ENCODE results near the gene CITED4.
A peak's percentile ranks its signal among the peaks of the same experiment; 100 is the strongest.

Gene CITED4

GRCh38 chr1:40862008-40862863 lies at the start of gene CITED4:
Gene CITED4 (minus strand): TSS chr1:40862363. CDS start chr1:40862127, 236 bp downstream.
- H3K27me3 ChIP-seq (ENCODE audit: low read depth, low read length) = no peaks in the 10 kb centered on the region
- H3K36me3 ChIP-seq (ENCODE audit: control insufficient read depth in 1 of 2, insufficient read depth in 2 of 2, low read length in 2 of 2) = no peaks in the 10 kb centered on the region
- H3K9me3 ChIP-seq (ENCODE audit: control insufficient read depth in 1 of 2, low read length in 2 of 2) = no peaks in the 10 kb centered on the region
- peaks cover 6 to 25% of the 10 kb centered on the region in 2 donors for H3K4me1 ChIP-seq (ENCODE audit: control insufficient read depth in 1 of 2, insufficient read depth in 2 of 2, low read length in 2 of 2)
- no peak within 1 kb of the TSS for H3K27ac ChIP-seq (ENCODE audit: low read length)
- H3K4me3 ChIP-seq (ENCODE audit: low read depth in 1 of 2, low read length in 2 of 2) = peak within 1 kb of the TSS; percentile 74

GRCh38 chr1:40911105-40911504 lies 48.9 kb upstream of the CITED4 start:
- Histone ChIP-seq H3K4me1 (ENCODE audit: control insufficient read depth in 1 of 2, insufficient read depth in 2 of 2, low read length in 2 of 2) (no peaks in the 10 kb centered on the region), H3K4me3 (ENCODE audit: low read depth in 1 of 2, low read length in 2 of 2) (no peak overlapping the region), H3K27me3 (ENCODE audit: low read depth, low read length) (no peaks in the 10 kb centered on the region), H3K27ac (ENCODE audit: low read length) (no peak overlapping the region), H3K9me3 (ENCODE audit: control insufficient read depth in 1 of 2, low read length in 2 of 2) (no peaks in the 10 kb centered on the region), H3K36me3 (ENCODE audit: control insufficient read depth in 1 of 2, insufficient read depth in 2 of 2, low read length in 2 of 2) (no peaks in the 10 kb centered on the region)

GRCh38 chr1:40909281-40909680 lies 47.1 kb upstream of the CITED4 start:
- Histone ChIP-seq H3K9me3 (ENCODE audit: control insufficient read depth in 1 of 2, low read length in 2 of 2) (no peaks in the 10 kb centered on the region), H3K36me3 (ENCODE audit: control insufficient read depth in 1 of 2, insufficient read depth in 2 of 2, low read length in 2 of 2) (no peaks in the 10 kb centered on the region), H3K4me3 (ENCODE audit: low read depth in 1 of 2, low read length in 2 of 2) (no peak overlapping the region), H3K27ac (ENCODE audit: low read length) (no peak overlapping the region), H3K27me3 (ENCODE audit: low read depth, low read length) (no peaks in the 10 kb centered on the region), H3K4me1 (ENCODE audit: control insufficient read depth in 1 of 2, insufficient read depth in 2 of 2, low read length in 2 of 2) (no peaks in the 10 kb centered on the region)

GRCh38 chr1:40908350-40908749 lies 46.2 kb upstream of the CITED4 start:
- Histone ChIP-seq H3K4me3 (ENCODE audit: low read depth in 1 of 2, low read length in 2 of 2) (no peak overlapping the region), H3K27me3 (ENCODE audit: low read depth, low read length) (no peaks in the 10 kb centered on the region), H3K27ac (ENCODE audit: low read length) (no peak overlapping the region), H3K9me3 (ENCODE audit: control insufficient read depth in 1 of 2, low read length in 2 of 2) (no peaks in the 10 kb centered on the region), H3K36me3 (ENCODE audit: control insufficient read depth in 1 of 2, insufficient read depth in 2 of 2, low read length in 2 of 2) (no peaks in the 10 kb centered on the region), H3K4me1 (ENCODE audit: control insufficient read depth in 1 of 2, insufficient read depth in 2 of 2, low read length in 2 of 2) (no peaks in the 10 kb centered on the region)

- H3K9me3 ChIP-seq (ENCODE audit: control insufficient read depth in 1 of 2, low read length in 2 of 2) = no peaks in the 10 kb centered on the region
- H3K27ac ChIP-seq (ENCODE audit: low read length) = no peak overlapping the region
- H3K27me3 ChIP-seq (ENCODE audit: low read depth, low read length) = no peaks in the 10 kb centered on the region
- peaks cover 0 to 1% of the 10 kb centered on the region in 2 donors for H3K4me1 ChIP-seq (ENCODE audit: control insufficient read depth in 1 of 2, insufficient read depth in 2 of 2, low read length in 2 of 2)
- no peak overlapping the region for H3K4me3 ChIP-seq (ENCODE audit: low read depth in 1 of 2, low read length in 2 of 2)
- H3K36me3 ChIP-seq (ENCODE audit: control insufficient read depth in 1 of 2, insufficient read depth in 2 of 2, low read length in 2 of 2) = no peaks in the 10 kb centered on the region
Observed at GRCh38 chr1:40907899-40908298, 45.7 kb upstream of the CITED4 start.

GRCh38 chr1:40906781-40907400 lies 44.7 kb upstream of the CITED4 start:
- H3K27ac ChIP-seq (ENCODE audit: low read length) = no peak overlapping the region
- H3K36me3 ChIP-seq (ENCODE audit: control insufficient read depth in 1 of 2, insufficient read depth in 2 of 2, low read length in 2 of 2) = no peaks in the 10 kb centered on the region
- no peak overlapping the region for H3K4me3 ChIP-seq (ENCODE audit: low read depth in 1 of 2, low read length in 2 of 2)
- H3K27me3 ChIP-seq (ENCODE audit: low read depth, low read length) = no peaks in the 10 kb centered on the region
- peaks cover 0 to 3% of the 10 kb centered on the region in 2 donors for H3K4me1 ChIP-seq (ENCODE audit: control insufficient read depth in 1 of 2, insufficient read depth in 2 of 2, low read length in 2 of 2)
- no peaks in the 10 kb centered on the region for H3K9me3 ChIP-seq (ENCODE audit: control insufficient read depth in 1 of 2, low read length in 2 of 2)

- Histone ChIP-seq H3K4me1 (ENCODE audit: control insufficient read depth in 1 of 2, insufficient read depth in 2 of 2, low read length in 2 of 2) (peaks cover 0 to 3% of the 10 kb centered on the region in 2 donors), H3K9me3 (ENCODE audit: control insufficient read depth in 1 of 2, low read length in 2 of 2) (no peaks in the 10 kb centered on the region), H3K27ac (ENCODE audit: low read length) (no peak overlapping the region), H3K4me3 (ENCODE audit: low read depth in 1 of 2, low read length in 2 of 2) (no peak overlapping the region), H3K27me3 (ENCODE audit: low read depth, low read length) (no peaks in the 10 kb centered on the region), H3K36me3 (ENCODE audit: control insufficient read depth in 1 of 2, insufficient read depth in 2 of 2, low read length in 2 of 2) (no peaks in the 10 kb centered on the region)
Observed at GRCh38 chr1:40905061-40905460, 42.9 kb upstream of the CITED4 start.

- H3K9me3 ChIP-seq (ENCODE audit: control insufficient read depth in 1 of 2, low read length in 2 of 2) = no peaks in the 10 kb centered on the region
- H3K27ac ChIP-seq (ENCODE audit: low read length) = no peak overlapping the region
- H3K36me3 ChIP-seq (ENCODE audit: control insufficient read depth in 1 of 2, insufficient read depth in 2 of 2, low read length in 2 of 2) = no peaks in the 10 kb centered on the region
- H3K27me3 ChIP-seq (ENCODE audit: low read depth, low read length) = no peaks in the 10 kb centered on the region
- H3K4me3 ChIP-seq (ENCODE audit: low read depth in 1 of 2, low read length in 2 of 2) = no peak overlapping the region
- H3K4me1 ChIP-seq (ENCODE audit: control insufficient read depth in 1 of 2, insufficient read depth in 2 of 2, low read length in 2 of 2) = peaks cover 0 to 8% of the 10 kb centered on the region in 2 donors
Observed at GRCh38 chr1:40903106-40903505, 40.9 kb upstream of the CITED4 start.

GRCh38 chr1:40901886-40902852 lies 40.0 kb upstream of the CITED4 start:
- no peak overlapping the region for H3K4me3 ChIP-seq (ENCODE audit: low read depth in 1 of 2, low read length in 2 of 2)
- no peaks in the 10 kb centered on the region for H3K36me3 ChIP-seq (ENCODE audit: control insufficient read depth in 1 of 2, insufficient read depth in 2 of 2, low read length in 2 of 2)
- no peak overlapping the region for H3K27ac ChIP-seq (ENCODE audit: low read length)
- H3K4me1 ChIP-seq (ENCODE audit: control insufficient read depth in 1 of 2, insufficient read depth in 2 of 2, low read length in 2 of 2) = peaks cover 0 to 8% of the 10 kb centered on the region in 2 donors
- no peaks in the 10 kb centered on the region for H3K27me3 ChIP-seq (ENCODE audit: low read depth, low read length)
- no peaks in the 10 kb centered on the region for H3K9me3 ChIP-seq (ENCODE audit: control insufficient read depth in 1 of 2, low read length in 2 of 2)

- Histone ChIP-seq H3K9me3 (ENCODE audit: control insufficient read depth in 1 of 2, low read length in 2 of 2) (peaks cover 0 to 11% of the 10 kb centered on the region in 2 donors), H3K4me1 (ENCODE audit: control insufficient read depth in 1 of 2, insufficient read depth in 2 of 2, low read length in 2 of 2) (peaks cover 0 to 8% of the 10 kb centered on the region in 2 donors), H3K27ac (ENCODE audit: low read length) (no peak overlapping the region), H3K27me3 (ENCODE audit: low read depth, low read length) (no peaks in the 10 kb centered on the region), H3K36me3 (ENCODE audit: control insufficient read depth in 1 of 2, insufficient read depth in 2 of 2, low read length in 2 of 2) (no peaks in the 10 kb centered on the region), H3K4me3 (ENCODE audit: low read depth in 1 of 2, low read length in 2 of 2) (no peak overlapping the region)
Observed at GRCh38 chr1:40899230-40899870, 37.2 kb upstream of the CITED4 start.

Measured in muscle layer of duodenum (tissue), 2 donors.